Fibroblast of lung (primary cell): ENCODE measurements around the gene MYO10.

Experiments used
- CTCF ChIP-seq, 2 donors: IDR thresholded peaks in 1 of 2; conservative IDR thresholded peaks in 1 of 2; 1 replicate in 1 of 2; 2 replicates in 1 of 2; pipeline ENCODE4 v1.5.1; 2011 to 2012; ENCODE audit warnings: low read length in 2 of 2, control low read depth in 1 of 2, inconsistent platforms in 1 of 2, low read depth in 1 of 2, mild to moderate bottlenecking in 1 of 2
- EZH2 ChIP-seq: IDR thresholded peaks from 2 replicates; pipeline ENCODE4 v1.5.1; 2012; ENCODE audit warnings: low read length, control low read depth, mild to moderate bottlenecking; ENCODE audit errors: missing control alignments

- TF ChIP-seq CTCF (conservative IDR thresholded peaks at IDR 0.05 in 1 of 2, IDR thresholded peaks at IDR 0.05 in 1 of 2; ENCODE audit: low read depth in 1 of 2, low read length in 2 of 2) (no peak), EZH2 (no peak)
Observed at GRCh38 chr5:16737209-16737608, 198.9 kb downstream of the MYO10 start.
